ENCODE measurements around the gene NDUFB11.

The NDUFB11 gene

DNA sequence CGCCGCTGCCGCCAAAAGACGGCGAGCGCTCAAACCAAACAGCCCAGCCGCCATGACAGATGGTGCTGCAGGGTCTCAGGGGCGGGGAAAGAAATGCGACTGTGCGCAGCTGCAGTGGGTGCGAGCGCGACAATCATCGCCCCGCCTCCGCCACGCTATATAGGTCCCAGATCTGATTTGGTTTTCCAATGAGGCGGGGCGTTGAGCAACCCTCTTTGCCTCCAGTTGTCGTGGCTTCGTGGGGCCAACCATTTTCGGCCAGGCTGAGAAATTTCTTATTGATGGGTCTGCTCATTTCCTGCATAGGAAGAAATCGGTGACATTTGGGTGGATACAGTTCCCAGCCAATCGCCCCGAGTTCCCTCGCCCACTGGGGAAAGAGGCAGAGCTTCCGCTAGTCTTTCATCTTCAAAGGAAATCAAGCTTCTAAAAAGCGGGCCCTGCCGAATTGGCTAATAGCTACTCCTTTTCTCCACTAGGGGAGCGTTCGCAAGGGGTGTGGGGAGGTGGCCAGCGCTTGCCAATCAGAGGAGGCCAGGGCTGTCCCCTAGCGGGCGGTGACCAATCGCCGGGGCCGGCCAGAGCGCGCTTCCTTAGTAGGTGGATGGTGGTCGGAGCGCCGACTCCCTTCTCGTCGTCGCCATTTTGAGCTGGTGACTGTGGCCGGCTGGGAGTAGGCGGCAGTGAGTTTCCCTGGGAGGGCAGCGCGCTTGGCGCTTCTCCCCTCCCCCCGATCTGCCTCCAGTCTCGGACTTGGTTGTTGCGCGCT lies at the start of gene NDUFB11, which contains the start of gene RBM10:
NDUFB11 (minus strand) TSS at position 77 of the 769 bp plus-strand sequence; CDS start at position 54, 23 bp downstream.
RBM10 (plus strand) TSS at position 596 of the 769 bp plus-strand sequence. CDS start 2,261 bp downstream, outside the sequence.
- peak; percentile 79 for DNase-seq (ENCODE audit: low read depth)
- H3K4me3 ChIP-seq (ENCODE audit: control insufficient read depth, low read depth, low read length), result peak within 1 kb of the TSS; percentile 79
- TF ChIP-seq, protein P1, sequence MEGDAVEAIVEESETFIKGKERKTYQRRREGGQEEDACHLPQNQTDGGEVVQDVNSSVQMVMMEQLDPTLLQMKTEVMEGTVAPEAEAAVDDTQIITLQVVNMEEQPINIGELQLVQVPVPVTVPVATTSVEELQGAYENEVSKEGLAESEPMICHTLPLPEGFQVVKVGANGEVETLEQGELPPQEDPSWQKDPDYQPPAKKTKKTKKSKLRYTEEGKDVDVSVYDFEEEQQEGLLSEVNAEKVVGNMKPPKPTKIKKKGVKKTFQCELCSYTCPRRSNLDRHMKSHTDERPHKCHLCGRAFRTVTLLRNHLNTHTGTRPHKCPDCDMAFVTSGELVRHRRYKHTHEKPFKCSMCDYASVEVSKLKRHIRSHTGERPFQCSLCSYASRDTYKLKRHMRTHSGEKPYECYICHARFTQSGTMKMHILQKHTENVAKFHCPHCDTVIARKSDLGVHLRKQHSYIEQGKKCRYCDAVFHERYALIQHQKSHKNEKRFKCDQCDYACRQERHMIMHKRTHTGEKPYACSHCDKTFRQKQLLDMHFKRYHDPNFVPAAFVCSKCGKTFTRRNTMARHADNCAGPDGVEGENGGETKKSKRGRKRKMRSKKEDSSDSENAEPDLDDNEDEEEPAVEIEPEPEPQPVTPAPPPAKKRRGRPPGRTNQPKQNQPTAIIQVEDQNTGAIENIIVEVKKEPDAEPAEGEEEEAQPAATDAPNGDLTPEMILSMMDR (IDR thresholded peaks at IDR 0.05; ENCODE audit: control insufficient read depth, insufficient read depth, low read depth, low read length, missing control alignments), result peak; percentile 67

DNA sequence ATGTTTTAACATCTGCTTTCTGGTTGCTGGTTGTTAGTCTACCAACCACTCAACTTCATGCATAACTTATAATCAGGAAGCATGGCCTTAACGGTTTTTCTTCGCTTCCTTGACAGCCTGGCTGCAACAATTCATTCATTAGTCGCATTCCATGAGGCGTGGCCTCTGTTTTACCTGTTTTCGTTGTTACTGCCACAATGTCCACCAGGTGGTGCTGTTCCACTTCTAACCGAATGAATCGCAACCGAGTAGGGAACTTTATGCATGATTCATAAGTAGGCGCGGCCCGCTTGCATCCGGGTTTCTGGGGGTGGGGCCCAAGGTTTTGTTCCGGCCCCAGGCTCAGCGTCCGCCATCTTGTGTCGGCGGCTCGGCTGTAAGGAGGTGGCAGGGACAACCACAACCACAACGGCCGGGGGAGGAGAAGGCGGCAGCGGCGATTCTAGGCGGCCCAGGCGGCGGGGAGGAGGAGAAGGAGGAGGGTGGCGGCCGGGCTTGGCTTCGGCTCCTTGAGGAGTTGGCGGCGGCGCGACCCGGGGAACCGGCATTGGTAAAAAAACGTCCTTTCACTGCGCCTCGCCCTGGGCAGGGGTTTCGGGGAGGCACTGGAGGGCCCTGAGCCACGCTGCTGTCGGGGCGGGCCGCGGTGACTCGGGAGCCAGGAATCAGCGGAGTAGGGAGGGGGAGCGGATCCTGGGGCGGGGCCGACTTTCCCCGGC lies 49.1 kb upstream of the NDUFB11 start, which contains the start of gene UBA1:
UBA1 (plus strand) TSS at position 355 of the 719 bp plus-strand sequence. CDS start 4,974 bp downstream, outside the sequence.
- H3K4me3 ChIP-seq (ENCODE audit: control insufficient read depth, low read depth, low read length), result peak within 1 kb of the TSS; percentile 97
- TF ChIP-seq, protein P1 (IDR thresholded peaks at IDR 0.05; ENCODE audit: control insufficient read depth, insufficient read depth, low read depth, low read length, missing control alignments), result peak; percentile 81
- peak; percentile 89 for DNase-seq (ENCODE audit: low read depth)

DNA sequence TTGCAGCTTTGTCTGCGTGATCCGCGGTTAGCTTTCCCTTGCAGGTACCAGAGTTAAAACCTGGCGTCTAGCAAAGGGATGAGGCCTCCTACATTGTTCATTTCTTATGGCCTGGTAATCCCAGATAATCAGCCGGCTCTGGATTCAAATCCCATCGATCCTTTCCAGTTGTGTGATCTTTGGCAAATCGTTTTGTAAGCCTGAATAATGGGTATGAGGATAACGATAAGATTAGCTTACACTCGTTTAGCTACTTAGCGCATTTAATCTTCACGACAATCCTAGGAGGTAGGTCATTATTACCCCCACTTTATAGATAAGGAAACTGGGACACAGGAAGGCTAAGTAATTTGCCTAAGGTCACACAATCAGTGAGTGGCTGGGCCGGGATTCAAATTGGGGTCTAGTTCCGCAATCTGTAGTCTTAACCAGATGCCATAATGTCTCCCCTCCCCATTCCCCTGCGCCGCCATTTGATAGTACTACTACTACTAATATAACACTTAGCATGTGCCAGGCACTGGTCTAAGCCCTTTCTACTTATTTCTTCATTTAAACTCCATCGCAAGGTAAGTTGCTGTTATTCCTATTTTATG lies 47.4 kb upstream of the NDUFB11 start:
- peak overlapping the region; percentile 63 for H3K4me3 ChIP-seq (ENCODE audit: control insufficient read depth, low read depth, low read length)
- DNase-seq (ENCODE audit: low read depth), result no peak
- TF ChIP-seq, protein P1 (IDR thresholded peaks at IDR 0.05; ENCODE audit: control insufficient read depth, insufficient read depth, low read depth, low read length, missing control alignments), result no peak

DNA sequence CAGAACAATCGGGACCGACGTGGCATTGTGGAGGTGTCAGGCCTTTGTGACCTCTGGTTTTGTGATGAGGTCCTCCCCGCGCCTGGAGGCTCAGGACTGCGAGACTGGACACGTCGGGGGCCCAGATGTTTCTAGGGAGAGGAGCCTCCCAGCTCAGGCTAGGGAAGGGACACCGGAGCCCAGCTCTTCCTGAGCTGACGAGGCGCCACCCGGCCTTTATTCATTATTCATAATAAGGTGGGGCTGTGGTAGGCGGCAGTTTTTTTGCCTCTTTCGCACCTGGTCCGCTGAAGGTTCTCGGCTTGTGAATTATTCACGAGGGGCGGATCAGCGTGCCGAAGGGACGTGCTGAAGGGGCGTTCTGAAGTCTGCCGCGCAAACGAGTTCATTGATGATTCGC lies 46.8 kb upstream of the NDUFB11 start:
- H3K4me3 ChIP-seq (ENCODE audit: control insufficient read depth, low read depth, low read length), result peak overlapping the region; percentile 63
- TF ChIP-seq, protein P1 (IDR thresholded peaks at IDR 0.05; ENCODE audit: control insufficient read depth, insufficient read depth, low read depth, low read length, missing control alignments), result no peak
- DNase-seq (ENCODE audit: low read depth), result no peak

DNA sequence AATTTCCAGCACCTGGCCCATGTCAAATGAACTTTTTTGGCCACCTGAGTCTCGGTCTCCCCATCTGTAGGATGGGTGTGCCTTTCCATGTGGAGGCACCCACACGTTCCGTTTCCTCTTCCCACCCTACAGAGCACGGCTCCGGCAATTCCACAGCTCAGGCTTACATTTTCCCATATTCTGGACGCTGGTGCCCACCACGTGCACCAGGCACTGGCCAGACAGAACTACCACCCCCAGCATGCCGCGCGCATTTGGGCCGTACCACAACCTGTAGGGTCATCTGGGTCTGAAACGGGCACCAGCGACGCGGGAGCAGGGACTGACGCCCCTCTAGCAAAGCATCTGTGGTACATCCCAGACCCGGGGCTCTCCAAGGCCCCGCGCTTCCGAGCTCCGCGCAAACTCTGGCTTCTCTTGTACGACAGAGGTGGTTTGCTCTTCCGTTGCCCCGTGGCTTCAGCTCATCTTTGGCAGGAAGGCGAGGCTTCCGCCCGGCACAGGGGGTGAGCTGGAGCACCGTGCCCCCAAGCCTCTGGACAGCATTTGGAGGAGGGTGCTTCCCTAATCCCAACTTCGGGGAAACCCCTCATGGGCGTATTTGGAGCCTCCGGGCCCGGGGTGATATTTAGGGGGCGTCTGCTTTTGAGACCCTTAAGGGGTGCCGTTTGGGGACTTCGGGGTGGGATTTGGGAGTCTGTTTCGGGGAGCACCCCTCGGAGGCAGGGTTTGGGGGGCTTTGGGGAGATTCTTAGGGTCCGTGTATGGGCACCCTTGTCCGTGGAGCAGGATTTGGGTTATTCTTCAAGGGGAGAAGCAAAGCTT lies 46.2 kb upstream of the NDUFB11 start:
- H3K4me3 ChIP-seq (ENCODE audit: control insufficient read depth, low read depth, low read length), result peak overlapping the region; percentile 63
- peak; percentile 78 for DNase-seq (ENCODE audit: low read depth)
- TF ChIP-seq, protein P1 (IDR thresholded peaks at IDR 0.05; ENCODE audit: control insufficient read depth, insufficient read depth, low read depth, low read length, missing control alignments), result no peak
